Natural killer cell (primary cell): ENCODE data around the gene SDR42E1. TPM values are rescaled to one million over a fixed set of nuclear protein-coding genes. Genes with fewer than 3 reads are reported as not detected.

ENCODE experiments used
- ATAC-seq, 3 donors: fragments of 150-1000 bp in 2 of 3; fragments of 200-7000 bp in 1 of 3; cut with Tn5 transposase; 1 replicate in 1 of 3; 2 replicates in 2 of 3; pipeline ENCODE4 v1.10.0; 2021; ENCODE audit warnings: mild to moderate bottlenecking in 2 of 3, moderate library complexity in 2 of 3
- DNase-seq, 2 donors: peaks; one replicate each; pipeline versions ENCODE4 v3.0.0 to v3.0.0-alpha.2; 2013 to 2021; ENCODE audit warnings: mixed read lengths in 1 of 2
- H3K27ac ChIP-seq: one replicate; pipeline ENCODE4 v1.5.1; 2013; ENCODE audit warnings: mild to moderate bottlenecking, low read length
- H3K27me3 ChIP-seq: one replicate; pipeline ENCODE4 v1.6.1; 2013; ENCODE audit warnings: low read length; ENCODE audit not compliant: control insufficient read depth, insufficient read depth
- H3K36me3 ChIP-seq: one replicate; pipeline ENCODE4 v1.6.1; 2013; ENCODE audit warnings: low read length; ENCODE audit not compliant: control insufficient read depth, insufficient read depth
- H3K4me1 ChIP-seq: one replicate; pipeline ENCODE4 v1.6.1; 2013; ENCODE audit warnings: low read length; ENCODE audit not compliant: control insufficient read depth, insufficient read depth
- H3K4me3 ChIP-seq: one replicate; pipeline ENCODE4 v1.5.1; 2013; ENCODE audit warnings: low read length
- H3K9me3 ChIP-seq: one replicate; pipeline ENCODE4 v1.6.1; 2013; ENCODE audit warnings: low read length; ENCODE audit not compliant: control insufficient read depth, insufficient read depth
- H3K27ac Mint-ChIP-seq, 2 donors: one replicate each; pipeline ENCODE4 v1.8.0; 2022; ENCODE audit warnings: mild to moderate bottlenecking in 2 of 2, mixed read lengths in 2 of 2, moderate library complexity in 1 of 2
- H3K27me3 Mint-ChIP-seq, 2 donors: one replicate each; pipeline ENCODE4 v1.8.0; 2022; ENCODE audit warnings: low read depth in 2 of 2, mixed read lengths in 2 of 2
- H3K36me3 Mint-ChIP-seq: one replicate; pipeline ENCODE4 v1.8.0; 2022; ENCODE audit warnings: mixed read lengths
- H3K4me1 Mint-ChIP-seq, 2 donors: one replicate each; pipeline ENCODE4 v1.8.0; 2022; ENCODE audit warnings: mixed read lengths in 2 of 2
- H3K4me3 Mint-ChIP-seq: one replicate; pipeline ENCODE4 v1.8.0; 2022; ENCODE audit warnings: mild to moderate bottlenecking, moderate library complexity, mixed read lengths
- H3K9me3 Mint-ChIP-seq, 2 donors: one replicate each; pipeline ENCODE4 v1.8.0; 2022; ENCODE audit warnings: mixed read lengths in 2 of 2
- WGBS: methylation state at CpG from one replicate; pipeline ENCODE4 v1.1.7; 2013; ENCODE audit warnings: missing lambda C conversion rate; ENCODE audit not compliant: insufficient coverage; 5-methylcytosine and 5-hydroxymethylcytosine counted together
- intact Hi-C: fragments of 100-400 bp; cut with micrococcal nuclease; formaldehyde crosslinking; loops from one replicate; pipeline ENCODE4 v1.14.2; 2022
- total RNA-seq, 4 donors: library from RNA; stranded (reverse); fragments of 120-200 nt in 1 of 4; gene quantifications; one replicate each; pipeline versions ENCODE4 v1.2.3 to v1.2.4, GENCODE V29; 2013 to 2022
- TF ChIP-seq, protein P1 (sequence below): fragments of 200-600 bp; IDR thresholded peaks from one replicate; pipeline ENCODE4 v1.8.0; 2022; ENCODE audit warnings: antibody characterized with exemption

SDR42E1 gene
- total RNA-seq, 3 donors from 2014 or later (not counting 1 experiment from before 2014, with no cell fraction given), result 3.6 to 8.5 (median 6.3) TPM

GRCh38 chr16:82031116-82032084 lies 20.1 kb upstream of the SDR42E1 start:
- no peak overlapping the region for H3K4me3 Mint-ChIP-seq
- TF ChIP-seq, protein P1, sequence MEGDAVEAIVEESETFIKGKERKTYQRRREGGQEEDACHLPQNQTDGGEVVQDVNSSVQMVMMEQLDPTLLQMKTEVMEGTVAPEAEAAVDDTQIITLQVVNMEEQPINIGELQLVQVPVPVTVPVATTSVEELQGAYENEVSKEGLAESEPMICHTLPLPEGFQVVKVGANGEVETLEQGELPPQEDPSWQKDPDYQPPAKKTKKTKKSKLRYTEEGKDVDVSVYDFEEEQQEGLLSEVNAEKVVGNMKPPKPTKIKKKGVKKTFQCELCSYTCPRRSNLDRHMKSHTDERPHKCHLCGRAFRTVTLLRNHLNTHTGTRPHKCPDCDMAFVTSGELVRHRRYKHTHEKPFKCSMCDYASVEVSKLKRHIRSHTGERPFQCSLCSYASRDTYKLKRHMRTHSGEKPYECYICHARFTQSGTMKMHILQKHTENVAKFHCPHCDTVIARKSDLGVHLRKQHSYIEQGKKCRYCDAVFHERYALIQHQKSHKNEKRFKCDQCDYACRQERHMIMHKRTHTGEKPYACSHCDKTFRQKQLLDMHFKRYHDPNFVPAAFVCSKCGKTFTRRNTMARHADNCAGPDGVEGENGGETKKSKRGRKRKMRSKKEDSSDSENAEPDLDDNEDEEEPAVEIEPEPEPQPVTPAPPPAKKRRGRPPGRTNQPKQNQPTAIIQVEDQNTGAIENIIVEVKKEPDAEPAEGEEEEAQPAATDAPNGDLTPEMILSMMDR, result no peak
- no peaks in the 10 kb centered on the region for H3K9me3 Mint-ChIP-seq
- H3K4me1 ChIP-seq, result no peaks in the 10 kb centered on the region
- H3K27ac ChIP-seq, result no peak overlapping the region
- DNase-seq (peak in 1 of 2 donors; percentile 36), ATAC-seq (no peak)
- H3K4me1 Mint-ChIP-seq, result no peaks in the 10 kb centered on the region
- no peaks in the 10 kb centered on the region for H3K36me3 Mint-ChIP-seq
- WGBS, result 73% methylated on average over 12 of the region's 13 CpGs
- H3K27me3 ChIP-seq, result no peaks in the 10 kb centered on the region
- H3K27me3 Mint-ChIP-seq, result peaks cover 13 to 14% of the 10 kb centered on the region in 2 donors
- intact Hi-C loops, result no loop called here
- no peaks in the 10 kb centered on the region for H3K9me3 ChIP-seq
- H3K27ac Mint-ChIP-seq, result no peak overlapping the region
- no peaks in the 10 kb centered on the region for H3K36me3 ChIP-seq
- H3K4me3 ChIP-seq, result no peak overlapping the region

DNA sequence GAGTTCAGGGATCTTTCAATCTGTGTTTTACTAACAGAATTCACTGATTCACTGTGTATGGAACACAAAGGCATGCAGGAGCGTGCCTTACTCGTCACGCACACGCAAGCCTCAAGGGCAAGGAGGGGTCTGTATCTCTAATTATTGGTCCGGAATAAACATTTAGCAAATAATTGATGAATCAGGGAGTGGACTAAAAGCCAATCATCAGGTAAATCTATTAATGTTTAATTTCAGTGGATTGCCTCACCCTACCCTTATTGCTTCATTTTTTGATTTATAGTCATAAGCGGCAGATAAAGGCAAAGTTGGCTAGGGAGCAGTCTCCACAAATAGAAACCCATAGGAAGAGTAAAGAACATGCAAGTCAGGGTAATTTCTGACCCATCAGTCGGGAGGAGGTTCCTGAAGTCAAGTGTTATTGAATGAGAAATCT lies 16.4 kb upstream of the SDR42E1 start:
- Histone ChIP-seq H3K4me3 (no peak overlapping the region), H3K9me3 (no peaks in the 10 kb centered on the region), H3K27ac (no peak overlapping the region), H3K27me3 (peaks cover 3% of the 10 kb centered on the region), H3K36me3 (no peaks in the 10 kb centered on the region), H3K4me1 (no peaks in the 10 kb centered on the region)
- DNase-seq (no peak), ATAC-seq (no peak)
- intact Hi-C loops, result loop anchor here (10.0 kb wide), 1 partner anchor 197 kb away; no protein-coding TSS in a partner anchor
- Mint-ChIP-seq H3K27me3 (peaks cover 18 to 19% of the 10 kb centered on the region in 2 donors), H3K36me3 (no peaks in the 10 kb centered on the region), H3K4me3 (no peak overlapping the region), H3K27ac (no peak overlapping the region), H3K9me3 (no peaks in the 10 kb centered on the region), H3K4me1 (no peaks in the 10 kb centered on the region)
- WGBS, result over 99% methylated on average over 7 of the region's 7 CpGs
- TF ChIP-seq, protein P1, result no peak

DNA sequence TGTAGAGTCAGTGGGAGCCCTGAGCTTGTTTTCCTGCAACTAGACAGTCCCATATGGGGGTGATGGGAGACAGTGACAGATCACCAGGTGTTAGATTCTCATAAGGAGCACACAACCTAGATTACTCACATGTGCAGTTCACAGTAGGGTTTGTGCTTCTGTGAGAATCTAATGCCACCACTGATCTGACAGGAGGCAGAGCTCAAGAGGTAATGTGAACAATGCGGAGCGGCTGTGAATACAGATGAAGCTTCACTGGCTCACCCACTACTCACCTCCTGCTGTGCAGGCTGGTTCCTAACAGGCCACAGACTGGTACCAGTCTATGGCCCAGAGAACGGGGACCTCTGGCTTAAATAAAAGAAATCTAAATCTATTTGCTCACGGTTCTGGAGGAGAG lies 13.6 kb upstream of the SDR42E1 start:
- no peak overlapping the region for H3K4me3 ChIP-seq
- intact Hi-C loops, result loop anchor here (10.0 kb wide), 1 partner anchor 200 kb away; no protein-coding TSS in a partner anchor
- ATAC-seq (no peak), DNase-seq (no peak)
- Mint-ChIP-seq H3K36me3 (no peaks in the 10 kb centered on the region), H3K9me3 (no peaks in the 10 kb centered on the region), H3K4me3 (no peak overlapping the region), H3K27me3 (peaks cover 18 to 31% of the 10 kb centered on the region in 2 donors), H3K4me1 (no peaks in the 10 kb centered on the region), H3K27ac (no peak overlapping the region)
- WGBS, result 82% methylated on average over 4 of the region's 4 CpGs
- TF ChIP-seq, protein P1, result no peak
- H3K36me3 ChIP-seq, result no peaks in the 10 kb centered on the region
- peaks cover 3% of the 10 kb centered on the region for H3K27me3 ChIP-seq
- no peaks in the 10 kb centered on the region for H3K9me3 ChIP-seq
- no peaks in the 10 kb centered on the region for H3K4me1 ChIP-seq
- no peak overlapping the region for H3K27ac ChIP-seq
